HFFc6 (cell line): ENCODE measurements around the gene NME1. TPM values are rescaled to one million over a fixed set of nuclear protein-coding genes. Genes with fewer than 3 reads are reported as not detected.

Source experiments
- DNase-seq: peaks from one replicate; pipeline ENCODE4 v3.0.0-alpha.2; 2018
- H3K27ac Mint-ChIP-seq: 2 replicates; pipeline ENCODE4 v1.8.0; 2020; ENCODE audit warnings: mild to moderate bottlenecking, mixed read lengths
- H3K27me3 Mint-ChIP-seq: 2 replicates; pipeline ENCODE4 v1.8.0; 2021; ENCODE audit warnings: mild to moderate bottlenecking, moderate library complexity, mixed read lengths; ENCODE audit not compliant: insufficient read depth
- H3K36me3 Mint-ChIP-seq: 2 replicates; pipeline ENCODE4 v1.8.0; 2021; ENCODE audit warnings: low read depth, mixed read lengths
- H3K4me1 Mint-ChIP-seq: 2 replicates; pipeline ENCODE4 v1.8.0; 2020; ENCODE audit warnings: low read depth, mixed read lengths
- H3K4me3 Mint-ChIP-seq: 2 replicates; pipeline ENCODE4 v1.8.0; 2020; ENCODE audit warnings: mild to moderate bottlenecking, moderate library complexity, mixed read lengths
- H3K9me3 Mint-ChIP-seq: 2 replicates; pipeline ENCODE4 v1.8.0; 2020; ENCODE audit warnings: mild to moderate bottlenecking, mixed read lengths
- CTCF ChIP-seq: fragments of 200-600 bp; sonication (generic); IDR thresholded peaks from 2 replicates; pipeline ENCODE4 v1.5.0; 2021; ENCODE audit warnings: antibody characterized with exemption, mild to moderate bottlenecking
- total RNA-seq, 6 experiments: library from RNA; stranded (reverse); fragmentation: NEBNext Ultra II Directional; extraction: Animal tissue kit (Norgen Biotek cat#: 25700); gene quantifications; 2 replicates in 1 of 6; 3 replicates in 5 of 6; pipeline ENCODE4 v1.2.3, GENCODE V29; 2021

Gene NME1
- total RNA-seq, 6 experiments from 2014 or later: 309 to 358 (median 320) TPM

GRCh38 chr17:51203838-51204237, 50.5 kb downstream of the NME1 start:
- no peak for TF ChIP-seq CTCF
- no peak overlapping the region for H3K4me3 Mint-ChIP-seq
- no peaks in the 10 kb centered on the region for H3K9me3 Mint-ChIP-seq
- H3K4me1 Mint-ChIP-seq: no peaks in the 10 kb centered on the region
- peaks cover 10% of the 10 kb centered on the region; the same call in 1 of the 2 replicates for H3K36me3 Mint-ChIP-seq
- no peak for DNase-seq
- H3K27me3 Mint-ChIP-seq: no peaks in the 10 kb centered on the region
- no peak overlapping the region for H3K27ac Mint-ChIP-seq

Other genes with a start within 250 kb of the NME1 start
- 10 to 100 TPM; 54.3 to 78.1 (median 61.3) TPM for gene SPAG9, start 32.7 kb upstream of the NME1 start, total RNA-seq
- 100 to 1,000 TPM; 709 to 868 (median 778) TPM for gene NME2, start 12.9 kb downstream of the NME1 start, total RNA-seq
- gene MBTD1, start 106.5 kb downstream of the NME1 start, total RNA-seq: 1 to 10 TPM; 3.6 to 5.1 (median 4.5) TPM
- 10 to 100 TPM; 24.7 to 38.5 (median 35.2) TPM for gene UTP18, start 107.0 kb downstream of the NME1 start, total RNA-seq